Activated CD4-positive, alpha-beta T cell treated with anti-CD3 and anti-CD28 coated beads, Interleukin-2, amount 50 U/mL, for 48 hours (primary cell): ENCODE data around the gene SLC22A8.
"Not testable (repeated sequence)": the region's sequence is repeated elsewhere in the genome, so short reads cannot be mapped to it uniquely, and the experiment has no call there.

ENCODE experiments used
- DNase-seq, 2 experiments: peaks; one replicate each; pipeline ENCODE4 v3.0.0-alpha.2; 2020

Gene SLC22A8, protein sequence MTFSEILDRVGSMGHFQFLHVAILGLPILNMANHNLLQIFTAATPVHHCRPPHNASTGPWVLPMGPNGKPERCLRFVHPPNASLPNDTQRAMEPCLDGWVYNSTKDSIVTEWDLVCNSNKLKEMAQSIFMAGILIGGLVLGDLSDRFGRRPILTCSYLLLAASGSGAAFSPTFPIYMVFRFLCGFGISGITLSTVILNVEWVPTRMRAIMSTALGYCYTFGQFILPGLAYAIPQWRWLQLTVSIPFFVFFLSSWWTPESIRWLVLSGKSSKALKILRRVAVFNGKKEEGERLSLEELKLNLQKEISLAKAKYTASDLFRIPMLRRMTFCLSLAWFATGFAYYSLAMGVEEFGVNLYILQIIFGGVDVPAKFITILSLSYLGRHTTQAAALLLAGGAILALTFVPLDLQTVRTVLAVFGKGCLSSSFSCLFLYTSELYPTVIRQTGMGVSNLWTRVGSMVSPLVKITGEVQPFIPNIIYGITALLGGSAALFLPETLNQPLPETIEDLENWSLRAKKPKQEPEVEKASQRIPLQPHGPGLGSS

DNA sequence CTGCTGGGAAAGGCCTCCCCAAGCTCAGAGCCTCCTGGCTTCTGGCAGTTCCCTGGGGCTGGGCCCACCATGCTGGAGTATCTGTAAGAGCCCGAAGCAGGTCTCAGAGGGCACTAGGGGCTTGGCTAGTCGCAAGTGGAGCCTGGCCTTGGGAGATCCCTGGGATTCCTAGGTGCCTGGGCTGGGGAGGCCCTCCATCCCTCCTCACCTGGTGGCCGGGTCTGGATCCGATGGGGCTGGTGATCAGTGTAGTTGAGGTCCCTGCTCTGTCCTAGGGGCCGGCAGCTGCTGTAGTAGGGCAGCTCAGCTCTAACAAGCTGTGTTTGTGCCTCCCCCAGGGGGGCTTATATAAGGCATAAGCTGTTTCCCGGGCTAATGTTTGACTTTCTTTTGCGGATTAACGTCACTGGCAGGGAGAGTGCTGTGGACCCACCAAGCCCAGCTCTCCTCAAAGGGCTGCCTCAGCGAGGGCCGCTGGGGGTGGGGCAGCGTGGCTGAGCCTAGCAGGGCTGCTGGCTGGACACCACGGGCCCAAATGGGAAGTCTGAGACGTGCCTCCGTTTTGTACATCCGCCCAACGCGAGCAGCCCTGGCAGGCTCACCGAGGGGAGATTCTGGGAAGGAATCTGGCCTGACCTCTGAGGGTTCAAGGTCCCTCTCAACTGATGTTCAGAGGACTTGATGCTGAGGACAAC is at the start of gene SLC22A8:
TSS of gene SLC22A8 (minus strand) at position 321 of the 695 bp plus-strand sequence. CDS start 883 bp downstream, outside the sequence.
- DNase-seq: no peak

DNA sequence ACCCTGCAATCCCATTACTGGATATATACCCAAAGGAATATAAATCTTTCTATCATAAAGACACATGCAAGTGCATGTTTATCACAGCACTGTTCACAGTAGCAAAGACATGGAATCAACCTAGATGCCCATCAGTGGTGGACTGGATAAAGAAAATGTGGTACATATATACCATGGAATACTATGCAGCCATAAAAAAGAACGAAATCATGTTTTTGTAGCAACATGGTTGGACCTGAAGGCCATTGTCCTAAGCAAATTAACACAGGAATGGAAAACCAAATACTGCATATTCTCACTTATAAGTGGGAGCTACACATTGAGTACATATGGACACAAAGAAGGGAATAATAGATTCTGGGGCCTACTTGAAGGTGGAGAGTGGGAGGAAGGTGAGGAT is 30.6 kb upstream of the SLC22A8 start:
- DNase-seq: not testable (repeated sequence)

DNA sequence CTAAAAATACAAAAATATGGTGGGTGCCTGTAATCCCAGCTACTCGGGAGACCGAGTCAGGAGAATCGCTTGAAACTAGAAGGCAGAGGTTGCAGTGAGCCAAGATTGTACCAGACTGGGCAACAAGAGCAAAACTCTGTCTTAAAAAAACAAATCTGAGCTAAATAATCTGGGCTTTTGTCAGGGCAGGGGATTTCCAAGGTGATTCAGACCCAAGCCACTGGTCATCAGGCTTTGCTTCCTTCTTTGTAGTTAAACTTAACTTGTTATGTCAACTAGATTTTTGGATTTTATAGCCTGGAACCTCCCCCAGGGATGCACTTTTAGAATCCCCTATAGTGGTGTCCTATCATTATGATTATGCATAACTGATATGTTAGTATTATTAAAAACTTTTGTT is 27.0 kb upstream of the SLC22A8 start:
- DNase-seq: no peak

DNA sequence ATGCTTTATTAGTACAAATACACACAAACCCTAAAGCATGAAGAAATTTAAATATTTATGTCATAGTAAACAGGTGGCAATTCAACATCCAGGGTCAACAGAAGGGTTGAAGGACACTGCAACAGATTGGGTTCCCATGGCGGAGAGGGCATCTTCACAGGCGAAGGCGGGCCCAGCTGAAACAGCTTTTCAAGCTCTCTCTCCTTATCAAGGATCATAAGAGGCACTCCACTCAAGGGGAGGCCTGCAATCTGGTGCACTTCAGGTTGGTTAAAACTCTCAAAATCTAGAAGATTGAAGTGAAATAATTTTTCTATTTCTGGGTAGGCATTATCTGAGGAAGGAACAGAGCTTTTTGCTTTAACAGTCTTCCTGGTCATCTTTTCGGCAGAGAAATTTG is 16.8 kb upstream of the SLC22A8 start:
- DNase-seq: no peak

DNA sequence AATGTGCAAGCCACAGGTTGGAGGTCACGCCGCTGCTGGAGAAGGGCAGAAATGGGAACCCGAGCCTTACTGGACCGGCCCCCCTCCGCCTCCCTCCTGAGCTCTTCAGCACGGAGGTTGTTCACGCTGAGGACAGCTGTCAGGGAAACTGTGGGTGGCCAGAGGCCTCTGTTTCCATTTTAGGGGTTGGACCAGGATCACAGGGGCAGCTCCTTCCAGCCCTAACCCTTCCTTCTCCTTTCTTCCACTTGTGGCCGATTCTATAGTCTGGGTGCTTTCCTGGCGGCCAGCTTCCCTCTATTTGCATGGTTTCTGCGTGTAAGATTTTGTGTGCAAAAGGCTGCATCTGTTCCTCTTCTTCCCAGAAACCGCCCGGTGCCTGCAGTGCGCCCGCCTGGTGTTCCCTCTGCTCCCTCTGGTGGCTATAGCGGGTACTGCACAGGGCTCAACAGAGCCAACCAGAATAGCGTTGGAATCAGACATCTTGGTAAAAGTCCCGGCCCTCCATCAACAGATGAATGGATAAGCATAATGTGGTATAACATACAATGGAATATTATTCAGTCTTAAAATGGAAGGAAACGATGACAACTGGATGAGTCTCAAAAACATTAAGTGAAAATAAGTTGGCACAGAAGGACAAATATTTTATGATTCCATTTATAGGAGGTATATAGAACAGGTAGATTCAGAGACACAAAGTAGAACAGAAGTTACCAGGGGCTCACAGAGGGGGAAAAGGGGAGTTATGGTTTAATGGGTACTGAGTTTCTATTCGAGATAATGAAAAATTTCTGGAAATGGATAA is 8.4 kb upstream of the SLC22A8 start:
- peak; percentile 92 to 93 for DNase-seq

DNA sequence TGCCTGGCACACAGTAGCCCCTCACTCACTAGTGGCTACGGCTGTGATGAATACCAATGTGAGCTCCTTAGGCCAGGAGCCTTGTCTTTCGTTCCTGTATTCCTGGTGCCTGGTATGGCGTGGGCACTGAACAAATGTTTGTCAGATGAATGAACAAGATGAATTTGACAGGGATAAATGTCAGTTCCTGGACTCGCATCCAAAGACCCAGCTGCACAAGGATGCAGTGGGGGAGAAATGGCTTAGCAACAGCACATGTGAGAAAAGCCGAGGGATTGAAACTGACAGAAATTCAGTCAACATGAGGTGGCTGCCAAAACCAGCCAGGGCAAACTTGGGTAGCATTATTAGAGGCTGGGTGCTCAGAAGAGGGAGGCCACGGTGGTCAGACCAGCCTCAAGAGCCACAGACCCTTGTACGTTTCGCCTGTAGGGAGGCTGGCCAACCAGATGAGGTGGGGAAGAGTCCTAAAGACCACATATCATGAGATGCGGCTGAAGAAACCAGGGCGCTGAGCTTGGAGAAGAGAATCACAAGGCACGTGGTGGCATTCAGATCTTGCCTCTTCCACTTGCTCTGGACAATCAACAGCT is 7.7 kb upstream of the SLC22A8 start:
- no peak for DNase-seq

DNA sequence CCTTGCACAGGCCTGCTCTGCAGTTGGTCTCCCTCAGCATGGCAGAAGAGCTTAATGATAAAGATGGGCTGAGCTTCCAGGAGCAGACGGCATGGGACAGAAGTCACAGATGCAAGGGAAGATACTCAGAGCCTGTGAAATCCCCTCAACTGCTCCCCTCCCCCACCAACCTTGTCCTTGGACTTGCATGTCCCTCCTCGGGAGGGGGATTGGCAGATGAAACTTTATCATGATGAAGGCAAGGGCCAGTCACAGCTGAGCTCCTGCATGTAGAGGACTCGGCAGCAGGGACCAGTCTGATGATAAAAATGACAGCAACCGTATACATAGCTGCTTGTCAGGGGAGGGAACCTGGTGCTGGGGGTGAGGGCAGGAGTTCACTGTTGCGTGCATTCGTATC is 6.8 kb upstream of the SLC22A8 start:
- DNase-seq: no peak

DNA sequence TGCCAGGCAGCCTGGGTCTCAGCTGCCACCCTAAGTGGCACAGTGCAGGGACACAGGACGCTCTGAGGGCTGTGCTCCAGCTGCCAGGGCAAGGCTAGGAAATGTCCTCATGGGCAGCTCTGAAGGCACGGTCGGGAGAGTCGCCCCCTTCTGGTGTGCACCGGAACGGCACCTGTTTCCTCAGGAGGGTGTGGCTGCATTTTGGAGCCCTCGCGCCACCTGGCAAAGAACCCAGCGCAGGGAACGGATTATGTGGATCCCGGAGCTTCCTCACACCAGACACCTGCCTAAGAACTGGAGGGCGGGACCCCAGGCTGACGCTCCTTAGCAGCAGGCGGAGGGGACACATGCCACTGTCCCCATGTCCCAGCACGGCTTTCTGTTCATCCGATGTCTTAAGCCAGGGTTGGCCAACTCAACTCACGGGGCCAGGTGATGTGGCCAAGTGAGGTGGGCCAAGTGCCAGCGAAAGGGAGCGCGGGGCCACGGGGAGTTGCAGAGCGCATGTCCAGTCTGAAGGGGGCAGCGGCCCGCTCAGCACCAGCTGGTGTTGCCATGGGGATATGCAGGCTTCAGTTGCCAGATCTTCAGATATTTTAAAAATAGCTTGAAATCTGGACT is 5.1 kb upstream of the SLC22A8 start:
- peak; percentile 44 to 61 for DNase-seq

DNA sequence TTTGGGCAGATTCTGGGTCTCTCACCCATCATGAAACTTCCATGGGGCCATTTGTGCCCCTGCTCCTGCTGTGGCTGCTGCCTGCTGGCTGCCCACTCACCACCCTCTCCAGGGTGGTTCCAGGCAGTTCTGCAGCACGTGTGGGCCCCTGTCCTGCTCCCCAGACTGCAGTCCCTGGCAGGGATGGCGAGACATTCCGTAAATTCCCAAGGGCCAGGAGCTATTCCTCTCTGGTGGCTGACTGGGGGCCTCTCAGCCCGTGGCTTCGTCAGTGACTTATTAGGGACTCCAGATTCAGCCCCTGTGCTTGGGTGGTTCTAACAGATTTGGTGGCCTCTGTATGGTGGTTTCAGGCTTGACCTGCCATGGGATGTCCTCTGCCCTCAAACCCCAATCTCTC is 3.9 kb upstream of the SLC22A8 start:
- no peak for DNase-seq

DNA sequence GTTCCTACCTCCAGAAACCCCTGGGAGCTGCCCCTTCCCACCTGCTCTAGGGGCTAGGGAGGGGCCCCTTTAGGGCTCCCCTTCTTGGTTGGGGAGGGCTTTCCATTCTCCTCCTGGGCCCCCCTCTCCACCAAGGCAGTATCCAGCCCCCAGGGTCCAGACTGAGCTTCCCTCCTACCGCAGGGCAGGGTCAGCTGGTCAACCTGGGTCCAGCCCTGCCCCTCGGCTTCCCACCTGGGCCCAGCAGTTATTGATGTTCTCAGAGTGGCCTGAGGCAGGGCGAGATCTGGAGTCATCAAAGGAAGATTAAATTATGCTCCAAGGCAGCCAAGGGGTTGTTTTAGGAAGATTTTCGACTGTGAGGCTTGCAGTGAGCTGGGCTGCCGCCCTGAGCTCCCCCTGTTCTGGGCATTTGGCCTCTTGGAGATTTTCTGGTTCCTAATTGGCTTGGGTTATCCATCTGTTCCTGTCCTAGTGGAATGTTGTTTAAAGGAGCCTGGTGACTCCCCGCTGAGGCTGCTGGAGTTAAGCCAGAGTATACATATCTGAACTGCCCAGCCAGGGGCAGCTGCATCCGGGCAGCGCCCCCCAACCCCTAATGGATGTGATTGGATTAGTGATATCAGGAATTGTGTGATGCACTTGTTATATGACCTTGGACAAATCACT is 1.8 kb upstream of the SLC22A8 start:
- no peak for DNase-seq

DNA sequence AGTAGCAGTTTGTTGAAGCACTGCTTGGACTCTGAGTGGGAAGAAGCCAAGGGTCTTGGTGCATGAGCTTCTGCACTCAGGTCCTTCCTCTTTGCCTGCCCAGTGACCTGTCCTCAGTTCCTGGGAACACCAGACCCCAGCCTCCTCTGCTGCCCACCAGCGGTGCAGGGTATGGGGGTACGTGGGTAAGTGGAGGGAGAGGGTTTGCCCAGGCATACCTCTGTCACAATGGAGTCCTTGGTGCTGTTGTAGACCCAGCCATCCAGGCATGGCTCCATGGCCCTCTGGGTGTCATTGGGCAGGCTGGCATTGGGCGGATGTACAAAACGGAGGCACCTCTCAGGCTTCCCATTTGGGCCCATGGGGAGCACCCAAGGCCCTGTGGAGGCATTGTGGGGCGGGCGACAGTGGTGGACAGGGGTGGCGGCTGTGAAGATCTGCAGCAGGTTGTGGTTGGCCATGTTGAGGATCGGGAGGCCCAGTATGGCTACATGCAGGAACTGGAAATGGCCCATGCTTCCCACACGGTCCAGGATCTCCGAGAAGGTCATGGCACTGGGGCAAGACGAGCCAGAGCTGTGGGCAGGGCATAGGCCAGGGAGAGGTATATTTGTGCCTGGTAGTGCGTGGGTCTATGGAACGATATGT is 1.1 kb downstream of the SLC22A8 start:
- no peak for DNase-seq

DNA sequence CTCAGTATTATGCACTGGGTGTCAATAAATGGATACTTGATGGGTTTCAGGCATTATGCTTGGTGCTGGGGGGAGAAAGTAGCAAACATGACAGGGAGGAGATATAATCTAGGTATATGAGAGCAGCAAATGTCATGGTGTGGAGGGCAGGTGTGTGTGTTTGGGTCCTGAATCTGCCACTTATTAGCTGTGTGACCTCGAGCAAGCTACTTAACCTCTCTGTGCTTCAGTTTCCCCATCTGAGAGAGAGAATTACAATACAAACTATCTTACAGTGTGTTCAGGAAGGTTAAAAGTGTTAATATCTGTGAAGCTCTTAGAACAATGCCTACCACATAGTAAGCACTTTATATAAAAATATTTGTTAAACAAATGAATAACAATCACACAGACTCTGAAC is 2.8 kb downstream of the SLC22A8 start:
- no peak for DNase-seq

DNA sequence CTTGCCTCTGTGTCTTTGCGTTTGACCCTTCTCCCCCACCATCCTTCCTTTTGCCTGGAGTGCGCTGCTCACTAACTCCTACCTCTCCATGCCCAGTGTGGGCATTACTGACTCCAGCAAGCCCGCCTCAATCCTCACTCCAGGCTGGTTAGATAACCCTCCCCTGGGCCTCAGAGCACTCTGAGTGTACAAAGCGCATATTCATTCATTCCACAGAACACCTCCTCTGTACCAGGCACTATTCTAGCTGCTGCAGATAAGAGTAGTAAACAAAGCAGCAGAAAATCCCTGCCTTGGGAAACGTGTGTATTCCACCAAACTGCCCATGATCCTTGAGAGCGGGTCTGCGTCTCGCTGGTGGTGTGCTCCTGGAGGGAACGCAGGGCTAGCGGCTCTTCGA is 3.2 kb downstream of the SLC22A8 start:
- DNase-seq: no peak

DNA sequence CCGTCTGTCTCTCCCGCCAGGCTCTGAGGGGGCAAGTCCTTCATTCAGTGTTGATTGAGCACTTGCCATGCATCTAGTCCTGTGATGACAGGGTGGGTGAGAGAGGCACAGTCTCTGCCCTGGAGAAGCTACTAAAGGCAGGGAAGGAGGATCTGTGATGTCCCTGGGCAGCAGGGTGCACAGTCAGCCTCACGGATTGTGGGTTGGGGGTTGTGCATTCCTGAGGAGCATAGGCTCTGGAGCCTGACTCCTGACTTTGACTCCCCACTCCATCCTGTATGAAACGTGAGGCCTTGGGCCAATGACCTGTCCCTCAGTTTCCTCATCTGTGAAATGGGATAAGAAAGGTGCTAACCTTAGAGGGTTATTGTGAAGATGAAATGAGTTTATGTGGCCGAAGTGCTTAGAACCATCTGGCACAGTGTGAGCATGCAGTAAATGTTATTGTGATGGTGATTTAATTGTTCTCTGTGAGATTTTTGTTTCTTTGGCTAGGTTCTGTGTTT is 4.7 kb downstream of the SLC22A8 start:
- no peak for DNase-seq

DNA sequence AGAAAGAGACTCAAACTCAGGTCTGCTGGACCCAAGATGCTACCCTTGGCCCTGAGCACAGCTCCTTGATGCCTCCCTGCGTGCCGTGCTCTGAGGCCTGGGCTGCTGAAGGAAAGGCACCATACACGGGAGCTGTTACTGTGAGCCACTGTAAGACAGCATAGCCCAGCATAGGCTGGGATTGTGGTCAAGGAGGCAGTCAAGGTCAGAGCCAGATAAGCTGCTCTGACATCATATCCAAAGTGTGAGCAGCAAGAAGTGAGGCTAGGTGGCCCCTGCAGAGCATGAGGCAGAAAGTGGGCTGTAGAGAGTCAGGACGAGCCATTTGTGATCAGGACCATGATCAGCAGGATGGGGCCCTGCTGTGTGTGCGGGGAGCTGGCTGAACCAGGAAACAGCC is 7.7 kb downstream of the SLC22A8 start:
- no peak for DNase-seq

DNA sequence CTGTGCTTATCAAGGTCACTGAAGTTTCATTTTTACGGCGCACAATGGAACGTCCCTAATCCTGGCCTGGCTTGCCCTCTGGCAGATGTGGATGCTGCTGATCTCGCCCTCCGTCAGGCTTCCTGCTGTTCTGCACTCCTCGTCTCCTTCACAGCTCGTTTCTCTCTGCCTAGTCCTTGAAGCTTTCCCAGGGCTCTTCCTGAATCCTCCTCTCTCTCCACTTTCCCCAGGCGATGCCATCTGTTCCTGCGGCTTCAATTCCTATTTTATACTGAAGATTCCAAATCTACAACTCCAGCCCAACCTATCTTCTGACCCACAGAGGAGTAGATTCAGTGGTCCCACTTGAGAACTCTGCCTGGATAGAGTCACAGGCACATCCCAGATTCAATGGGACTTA is 14.2 kb downstream of the SLC22A8 start:
- DNase-seq: no peak

DNA sequence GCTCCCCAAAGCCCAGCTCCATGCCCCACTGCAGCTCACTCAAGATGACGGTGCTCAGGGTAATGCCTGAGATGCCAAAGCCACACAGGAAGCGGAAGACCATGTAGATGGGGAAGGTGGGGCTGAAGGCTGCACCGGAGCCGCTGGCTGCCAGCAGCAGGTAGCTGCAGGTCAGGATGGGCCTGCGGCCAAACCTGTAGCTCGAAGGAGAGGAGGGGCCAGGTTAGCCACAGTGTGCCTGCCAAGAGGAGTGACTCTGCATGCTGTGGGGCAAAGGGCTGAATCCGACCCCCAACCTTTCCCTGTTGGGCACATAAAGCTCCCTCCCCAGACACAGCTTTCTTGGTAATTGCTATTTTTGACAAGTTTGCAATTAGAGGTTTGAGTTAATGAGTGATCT is 16.0 kb downstream of the SLC22A8 start:
- DNase-seq: no peak

DNA sequence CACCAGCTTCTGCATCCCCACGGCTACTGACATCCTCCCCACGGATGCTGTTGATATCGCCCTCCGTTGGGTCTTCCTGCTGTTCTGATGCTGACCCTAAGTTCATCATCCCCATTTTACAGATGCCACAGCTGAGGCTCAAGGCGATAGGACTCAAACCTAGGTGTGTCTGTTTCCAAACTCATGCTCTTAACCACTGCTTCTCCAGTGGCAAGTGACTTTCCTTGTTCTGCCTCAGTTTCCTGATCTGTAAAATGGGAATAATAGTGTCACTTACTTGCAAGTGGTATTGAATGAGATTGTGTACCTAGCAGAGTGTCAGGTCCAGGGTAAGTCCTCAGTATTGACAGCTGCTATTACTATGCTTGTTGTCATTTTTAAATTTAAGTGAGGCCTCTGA is 16.5 kb downstream of the SLC22A8 start:
- no peak for DNase-seq

DNA sequence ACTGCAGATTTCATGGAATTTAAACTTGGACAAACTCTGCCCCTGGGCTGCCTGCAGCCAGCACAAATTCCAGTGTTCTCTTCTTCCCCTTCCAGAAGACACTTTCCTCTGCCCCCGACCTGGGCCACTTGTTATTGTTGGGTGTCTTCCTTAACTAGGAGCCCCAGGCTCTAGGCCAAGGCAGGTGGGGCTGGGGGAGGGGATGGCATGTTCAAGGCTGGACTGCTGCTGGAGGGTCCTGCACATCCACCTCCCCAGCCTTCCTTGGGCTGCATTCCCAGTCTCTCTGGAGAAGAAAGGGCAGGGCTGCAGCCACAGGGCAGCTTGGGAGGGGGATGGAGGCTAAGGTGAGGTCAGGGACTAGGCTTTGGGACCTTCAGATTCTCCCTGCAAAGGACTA is 19.4 kb downstream of the SLC22A8 start:
- DNase-seq: no peak

DNA sequence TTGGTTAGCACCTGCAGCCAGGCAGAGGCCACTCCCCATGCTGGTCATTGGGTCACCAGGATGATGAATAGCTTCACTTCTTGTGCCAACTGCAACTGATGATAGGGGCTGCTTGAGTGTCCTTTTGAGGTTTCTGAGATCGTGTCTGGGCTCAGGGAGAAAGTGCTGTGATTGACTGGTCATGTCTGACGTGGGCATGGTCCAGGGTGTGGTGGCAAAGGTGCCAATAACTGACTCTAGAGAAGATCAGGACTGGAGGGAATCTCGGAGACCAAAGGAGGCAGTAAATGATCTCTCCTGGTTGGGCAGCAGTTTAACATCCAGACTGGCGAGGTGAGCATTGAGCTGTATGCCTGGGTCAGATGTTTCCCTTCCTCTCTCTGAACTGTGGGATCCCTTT is 20.9 kb downstream of the SLC22A8 start:
- DNase-seq: no peak

DNA sequence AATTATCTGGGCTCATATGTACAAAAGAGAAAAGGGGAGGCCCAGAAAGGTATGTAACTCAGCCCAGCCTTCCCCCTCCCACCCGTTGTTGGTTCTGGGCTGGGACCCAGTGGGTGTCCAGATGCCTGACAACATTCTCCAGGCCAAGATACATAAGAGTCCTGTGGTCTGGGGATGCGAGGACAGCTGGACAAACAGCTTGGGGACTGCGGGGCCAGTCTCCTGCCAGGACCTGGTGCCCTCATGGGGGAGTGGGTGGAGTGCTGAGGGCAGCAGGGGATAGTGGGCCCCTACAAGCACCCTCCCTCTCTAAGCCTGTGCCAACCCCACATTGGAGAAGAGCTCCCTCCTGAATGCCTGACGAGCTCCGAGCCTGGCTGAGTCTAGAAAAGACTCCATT is 27.4 kb downstream of the SLC22A8 start:
- no peak for DNase-seq
